Chondrocyte (in vitro differentiated cells): ENCODE measurements around the gene DHDH. TPM values are rescaled to one million over a fixed set of nuclear protein-coding genes. Genes with fewer than 3 reads are reported as not detected.

ENCODE experiments used
- DNase-seq: peaks from one replicate; pipeline ENCODE4 v3.0.0; 2021; ENCODE audit warnings: mixed read lengths, low spot score
- H3K27ac Mint-ChIP-seq: one replicate; pipeline ENCODE4 v1.8.0; 2021; ENCODE audit warnings: mild to moderate bottlenecking, moderate library complexity, mixed read lengths; ENCODE audit not compliant: unreplicated experiment
- H3K27me3 Mint-ChIP-seq: 2 replicates; pipeline ENCODE4 v1.8.0; 2021; ENCODE audit warnings: low read depth, mixed read lengths
- H3K36me3 Mint-ChIP-seq: 2 replicates; pipeline ENCODE4 v1.8.0; 2021; ENCODE audit warnings: low read depth, mixed read lengths
- H3K4me1 Mint-ChIP-seq: 2 replicates; pipeline ENCODE4 v1.8.0; 2021; ENCODE audit warnings: low read depth, mild to moderate bottlenecking, mixed read lengths
- H3K4me3 Mint-ChIP-seq: one replicate; pipeline ENCODE4 v1.8.0; 2021; ENCODE audit warnings: mild to moderate bottlenecking, moderate library complexity, mixed read lengths; ENCODE audit not compliant: unreplicated experiment
- H3K9me3 Mint-ChIP-seq: 2 replicates; pipeline ENCODE4 v1.8.0; 2021; ENCODE audit warnings: low read depth, mixed read lengths
- CTCF ChIP-seq: fragments of 200-600 bp; sonication (generic); IDR thresholded peaks from 2 replicates; pipeline ENCODE4 v1.5.0; 2021; ENCODE audit warnings: antibody characterized with exemption, mild to moderate bottlenecking, moderate library complexity
- total RNA-seq: library from RNA; stranded (reverse); gene quantifications from 3 replicates; pipeline ENCODE4 v1.2.1, GENCODE V29; 2021

DHDH gene
- total RNA-seq, 1 donor from 2014 or later, result not detected

GRCh38 chr19:48968179-48968661 is 34.7 kb downstream of the DHDH start:
- Mint-ChIP-seq H3K27ac (peak overlapping the region; percentile 96), H3K4me1 (peaks cover 45% of the 10 kb centered on the region), H3K4me3 (peak overlapping the region; percentile 28), H3K36me3 (peaks cover 19% of the 10 kb centered on the region), H3K27me3 (no peaks in the 10 kb centered on the region), H3K9me3 (no peaks in the 10 kb centered on the region)
- no peak for DNase-seq
- no peak for TF ChIP-seq CTCF

GRCh38 chr19:48968813-48969218 is 35.3 kb downstream of the DHDH start:
- Mint-ChIP-seq H3K36me3 (peaks cover 19% of the 10 kb centered on the region), H3K27ac (peak overlapping the region; percentile 27), H3K4me3 (no peak overlapping the region), H3K27me3 (no peaks in the 10 kb centered on the region), H3K4me1 (peaks cover 39% of the 10 kb centered on the region), H3K9me3 (no peaks in the 10 kb centered on the region)
- DNase-seq, result no peak
- TF ChIP-seq CTCF, result no peak

GRCh38 chr19:48969276-48970138 is 36.0 kb downstream of the DHDH start:
- no peak for DNase-seq
- Mint-ChIP-seq H3K36me3 (peaks cover 20% of the 10 kb centered on the region), H3K27me3 (no peaks in the 10 kb centered on the region), H3K4me1 (peaks cover 32% of the 10 kb centered on the region), H3K9me3 (no peaks in the 10 kb centered on the region), H3K27ac (no peak overlapping the region), H3K4me3 (no peak overlapping the region)
- no peak for TF ChIP-seq CTCF

GRCh38 chr19:48970139-48970766 is 36.8 kb downstream of the DHDH start:
- H3K4me3 Mint-ChIP-seq, result no peak overlapping the region
- no peak for DNase-seq
- peaks cover 20% of the 10 kb centered on the region for H3K36me3 Mint-ChIP-seq
- H3K27ac Mint-ChIP-seq, result no peak overlapping the region
- peaks cover 26% of the 10 kb centered on the region for H3K4me1 Mint-ChIP-seq
- H3K27me3 Mint-ChIP-seq, result no peaks in the 10 kb centered on the region
- no peaks in the 10 kb centered on the region for H3K9me3 Mint-ChIP-seq
- TF ChIP-seq CTCF, result no peak

- no peaks in the 10 kb centered on the region for H3K9me3 Mint-ChIP-seq
- TF ChIP-seq CTCF, result peak; percentile 94
- H3K27me3 Mint-ChIP-seq, result no peaks in the 10 kb centered on the region
- peaks cover 18% of the 10 kb centered on the region for H3K36me3 Mint-ChIP-seq
- H3K4me1 Mint-ChIP-seq, result peaks cover 24% of the 10 kb centered on the region
- H3K4me3 Mint-ChIP-seq, result no peak overlapping the region
- DNase-seq, result no peak
- no peak overlapping the region for H3K27ac Mint-ChIP-seq
Measured at GRCh38 chr19:48970923-48971395, 37.5 kb downstream of the DHDH start.
